Loucy (cell line): Measurements from ENCODE around the gene GATA6.

Experiments used
- H2AFZ ChIP-seq: fragments of 200-600 bp; sonication (generic); 2 replicates; pipeline ENCODE4 v1.6.0; 2016; ENCODE audit warnings: antibody characterized with exemption, mild to moderate bottlenecking, low read length, moderate library complexity
- H3F3A ChIP-seq: fragments of 200-600 bp; 2 replicates; pipeline ENCODE4 v1.6.0; 2016; ENCODE audit warnings: antibody characterized with exemption, low read depth, mild to moderate bottlenecking
- H3K27me3 ChIP-seq: fragments of 200-600 bp; sonication (generic); 2 replicates; pipeline ENCODE4 v1.6.1; 2014; ENCODE audit warnings: low read length, mild to moderate bottlenecking; ENCODE audit not compliant: insufficient read depth, poor library complexity, severe bottlenecking
- H3K36me3 ChIP-seq: fragments of 200-600 bp; sonication (generic); 2 replicates; pipeline ENCODE4 v1.6.1; 2016; ENCODE audit warnings: low read length; ENCODE audit not compliant: insufficient read depth
- H3K4me1 ChIP-seq: fragments of 200-600 bp; sonication (generic); 2 replicates; pipeline ENCODE4 v1.5.1; 2014; ENCODE audit warnings: low read length, mild to moderate bottlenecking; ENCODE audit not compliant: insufficient read depth, poor library complexity, severe bottlenecking
- H3K4me2 ChIP-seq: fragments of 200-600 bp; sonication (generic); 2 replicates; pipeline ENCODE4 v1.6.0; 2014; ENCODE audit warnings: antibody characterized with exemption, low read length, low read depth, mild to moderate bottlenecking; ENCODE audit not compliant: poor library complexity, severe bottlenecking
- H3K4me3 ChIP-seq: fragments of 200-600 bp; sonication (generic); 2 replicates; pipeline ENCODE4 v1.5.1; 2014; ENCODE audit warnings: low read length, mild to moderate bottlenecking, mixed read lengths; ENCODE audit not compliant: poor library complexity, severe bottlenecking
- H3K79me2 ChIP-seq: fragments of 200-600 bp; sonication (generic); 2 replicates; pipeline ENCODE4 v1.6.1; 2014; ENCODE audit warnings: low read length; ENCODE audit not compliant: insufficient read depth
- H3K9ac ChIP-seq: fragments of 200-600 bp; sonication (generic); 2 replicates; pipeline ENCODE4 v1.6.0; 2014; ENCODE audit warnings: mild to moderate bottlenecking, low read depth, low read length, moderate library complexity; ENCODE audit not compliant: poor library complexity, severe bottlenecking
- H3K9me2 ChIP-seq: fragments of 200-600 bp; sonication (generic); replicated peaks from 2 replicates; pipeline ENCODE4 v1.6.1; 2016; ENCODE audit warnings: low read depth, low read length, mixed read lengths
- H3K9me3 ChIP-seq: fragments of 200-600 bp; sonication (generic); 2 replicates; pipeline ENCODE4 v1.6.1; 2014; ENCODE audit warnings: mild to moderate bottlenecking, antibody characterized with exemption, low read length, low read depth; ENCODE audit not compliant: insufficient read depth
- H4K20me1 ChIP-seq: fragments of 200-600 bp; sonication (generic); 2 replicates; pipeline ENCODE4 v1.6.0; 2014; ENCODE audit warnings: antibody characterized with exemption, low read length, mild to moderate bottlenecking; ENCODE audit not compliant: insufficient read depth, poor library complexity, severe bottlenecking
- CTCF ChIP-seq: fragments of 200-600 bp; sonication (generic); conservative IDR thresholded peaks from 2 replicates; pipeline ENCODE4 v1.5.1; 2014; ENCODE audit warnings: mild to moderate bottlenecking, antibody characterized with exemption, low read length
- EZH2phosphoT487 ChIP-seq: fragments of 200-600 bp; IDR thresholded peaks from 2 replicates; pipeline ENCODE4 v1.6.1; 2018; ENCODE audit warnings: antibody characterized with exemption, mild to moderate bottlenecking, moderate library complexity, borderline replicate concordance

Gene GATA6

GRCh38 chr18:22161090-22161489, 8.3 kb upstream of the GATA6 start:
- H3K27me3 ChIP-seq = no peaks in the 10 kb centered on the region
- no peaks in the 10 kb centered on the region for H3F3A ChIP-seq
- H3K9me3 ChIP-seq = no peaks in the 10 kb centered on the region
- no peak overlapping the region for H3K4me3 ChIP-seq
- H3K79me2 ChIP-seq = no peaks in the 10 kb centered on the region
- H3K36me3 ChIP-seq = no peaks in the 10 kb centered on the region
- no peaks in the 10 kb centered on the region for H3K9me2 ChIP-seq
- no peak overlapping the region for H3K9ac ChIP-seq
- TF ChIP-seq CTCF (no peak), EZH2phosphoT487 (no peak)
- no peaks in the 10 kb centered on the region for H4K20me1 ChIP-seq
- no peak overlapping the region for H3K4me2 ChIP-seq
- no peaks in the 10 kb centered on the region for H3K4me1 ChIP-seq
- no peak overlapping the region for H2AFZ ChIP-seq

- H3K4me1 ChIP-seq = no peaks in the 10 kb centered on the region
- TF ChIP-seq CTCF (no peak), EZH2phosphoT487 (no peak)
- no peaks in the 10 kb centered on the region for H3K9me3 ChIP-seq
- no peak overlapping the region for H2AFZ ChIP-seq
- no peaks in the 10 kb centered on the region for H3K9me2 ChIP-seq
- no peaks in the 10 kb centered on the region for H3K79me2 ChIP-seq
- H4K20me1 ChIP-seq = no peaks in the 10 kb centered on the region
- H3K4me2 ChIP-seq = no peak overlapping the region
- no peaks in the 10 kb centered on the region for H3F3A ChIP-seq
- no peak overlapping the region for H3K4me3 ChIP-seq
- no peaks in the 10 kb centered on the region for H3K27me3 ChIP-seq
- H3K9ac ChIP-seq = no peak overlapping the region
- H3K36me3 ChIP-seq = no peaks in the 10 kb centered on the region
Measured at GRCh38 chr18:22163416-22164161, 5.8 kb upstream of the GATA6 start.

- H4K20me1 ChIP-seq = no peaks in the 10 kb centered on the region
- H3K27me3 ChIP-seq = no peaks in the 10 kb centered on the region
- no peaks in the 10 kb centered on the region for H3K9me3 ChIP-seq
- no peak overlapping the region for H3K4me3 ChIP-seq
- no peaks in the 10 kb centered on the region for H3K79me2 ChIP-seq
- H3K9ac ChIP-seq = no peak overlapping the region
- TF ChIP-seq CTCF (no peak), EZH2phosphoT487 (no peak)
- no peaks in the 10 kb centered on the region for H3K9me2 ChIP-seq
- H3K4me2 ChIP-seq = no peak overlapping the region
- H3K36me3 ChIP-seq = no peaks in the 10 kb centered on the region
- H2AFZ ChIP-seq = no peak overlapping the region
- H3F3A ChIP-seq = no peaks in the 10 kb centered on the region
- H3K4me1 ChIP-seq = no peaks in the 10 kb centered on the region
Measured at GRCh38 chr18:22164337-22165048, 4.9 kb upstream of the GATA6 start.
